ENCODE data around the gene FDPS.

FDPS gene

DNA sequence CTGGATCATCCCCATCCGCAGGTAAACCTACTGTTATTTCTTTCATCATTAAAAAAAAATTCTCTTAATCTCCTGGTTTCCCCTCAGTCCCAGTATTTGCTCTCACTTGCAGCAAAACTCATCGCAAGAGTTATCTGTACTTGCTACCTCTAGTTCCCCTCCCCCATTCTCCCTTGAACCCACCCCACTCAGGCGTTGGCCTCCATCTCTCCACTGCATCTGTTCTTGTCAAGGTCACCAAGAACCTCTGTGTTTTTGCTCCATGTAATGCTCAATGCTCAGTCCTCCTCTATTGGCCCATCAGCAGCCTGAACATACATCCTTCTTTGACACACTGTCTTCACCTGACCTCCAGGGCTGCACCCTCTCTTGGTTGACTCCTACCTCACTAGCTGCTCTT, 12.0 kb upstream of the FDPS start:
- H3K9me3 Mint-ChIP-seq, result no peaks in the 10 kb centered on the region
- H3K4me3 Mint-ChIP-seq, result no peak overlapping the region
- peaks cover 9% of the 10 kb centered on the region for H3K4me1 Mint-ChIP-seq (ENCODE audit: low read depth)
- H3K36me3 Mint-ChIP-seq (ENCODE audit: low read depth), result peaks cover 8% of the 10 kb centered on the region
- H3K27me3 Mint-ChIP-seq (ENCODE audit: low read depth), result peaks cover 55% of the 10 kb centered on the region
- no peak overlapping the region for H3K27ac Mint-ChIP-seq

DNA sequence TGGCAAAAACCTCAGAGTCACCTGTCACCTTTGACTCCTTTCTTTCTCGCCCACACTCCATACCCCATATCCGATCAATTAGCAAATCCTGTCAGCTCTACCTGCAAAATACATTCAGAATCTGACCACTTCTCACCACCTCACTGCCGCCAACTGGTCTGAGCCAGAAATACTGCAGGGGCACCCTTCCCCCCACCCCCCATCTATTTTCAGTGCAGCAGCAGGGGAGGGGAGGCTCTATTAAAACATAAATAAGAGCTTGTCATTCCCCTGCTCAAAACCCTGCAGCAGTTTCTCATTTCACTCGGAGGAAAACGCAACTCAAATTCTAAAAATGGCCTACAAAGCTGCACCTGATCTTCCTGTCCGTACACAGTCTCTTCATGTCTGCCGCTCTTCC, 11.3 kb upstream of the FDPS start:
- Mint-ChIP-seq H3K9me3 (no peaks in the 10 kb centered on the region), H3K4me1 (ENCODE audit: low read depth) (peaks cover 9% of the 10 kb centered on the region), H3K27ac (no peak overlapping the region), H3K36me3 (ENCODE audit: low read depth) (peaks cover 8% of the 10 kb centered on the region), H3K4me3 (no peak overlapping the region), H3K27me3 (ENCODE audit: low read depth) (peaks cover 51% of the 10 kb centered on the region)

DNA sequence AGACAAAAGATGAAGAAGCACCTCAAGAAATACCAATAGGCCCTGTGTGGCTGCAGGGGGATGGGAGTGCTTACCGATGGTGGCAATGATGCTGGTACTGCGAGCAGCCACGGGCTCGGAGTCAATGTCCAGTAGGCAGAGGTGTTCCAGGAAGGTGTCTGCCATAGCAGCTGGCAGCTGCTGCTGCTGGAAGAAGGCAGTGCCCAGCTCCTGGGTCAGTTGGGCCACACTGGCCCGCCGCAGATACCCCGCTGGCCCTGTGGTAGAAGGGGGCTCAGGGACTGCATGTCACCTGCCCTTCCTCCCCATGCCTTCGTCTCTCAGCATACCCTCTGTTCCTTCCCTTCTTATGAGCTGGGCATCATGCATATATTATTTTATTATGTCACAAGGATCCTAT, 8.6 kb upstream of the FDPS start:
- H3K36me3 Mint-ChIP-seq (ENCODE audit: low read depth), result peaks cover 8% of the 10 kb centered on the region
- H3K4me3 Mint-ChIP-seq, result no peak overlapping the region
- H3K4me1 Mint-ChIP-seq (ENCODE audit: low read depth), result peaks cover 5% of the 10 kb centered on the region
- H3K27ac Mint-ChIP-seq, result no peak overlapping the region
- peaks cover 30% of the 10 kb centered on the region for H3K27me3 Mint-ChIP-seq (ENCODE audit: low read depth)
- H3K9me3 Mint-ChIP-seq, result no peaks in the 10 kb centered on the region

DNA sequence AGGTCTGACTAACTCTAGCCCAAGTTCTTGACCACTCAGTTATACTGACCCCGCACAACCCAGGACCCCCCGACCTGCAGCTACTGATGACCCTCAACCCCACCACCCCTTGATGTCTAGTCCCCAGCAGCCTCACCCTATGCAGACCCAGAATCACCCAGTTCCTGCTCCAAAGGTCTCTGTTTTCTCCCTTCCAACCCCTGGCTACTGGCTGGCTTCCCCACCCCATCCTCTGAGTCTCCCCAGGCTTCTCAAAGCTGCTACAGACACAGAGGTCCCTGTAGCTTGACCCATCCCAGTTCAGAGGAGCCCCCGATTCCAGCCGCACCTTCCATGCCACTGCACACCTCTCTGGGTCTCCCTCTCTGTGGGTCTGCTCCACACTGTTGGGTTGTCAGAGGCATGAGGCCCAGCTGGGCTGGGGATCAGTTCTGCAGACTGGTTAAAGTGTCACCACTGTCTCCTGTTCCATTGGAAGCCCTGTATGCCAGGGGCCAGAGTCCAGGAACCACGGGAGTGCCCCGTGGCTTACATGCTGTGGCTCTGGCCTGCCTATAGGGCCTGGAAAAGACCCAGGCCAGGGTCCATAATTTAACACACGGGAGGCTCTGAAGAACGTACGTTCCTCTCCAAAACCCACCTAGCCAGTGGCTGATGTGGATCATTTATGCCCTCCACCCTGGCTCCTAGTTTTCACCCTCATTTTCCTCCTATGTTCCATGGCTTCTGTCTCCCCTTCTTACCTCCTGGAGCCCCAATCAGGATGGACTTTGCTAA, 7.9 kb upstream of the FDPS start:
- Mint-ChIP-seq H3K36me3 (ENCODE audit: low read depth) (peaks cover 7% of the 10 kb centered on the region), H3K27ac (no peak overlapping the region), H3K4me3 (no peak overlapping the region)

GRCh38 chr1:155301342-155301841, 7.3 kb upstream of the FDPS start, which contains the start of gene PKLR:
TSS of gene PKLR (minus strand) at chr1:155301438. CDS start at chr1:155301395, 43 bp downstream.
- Mint-ChIP-seq H3K4me3 (no peak within 1 kb of the TSS), H3K27ac (no peak within 1 kb of the TSS), H3K9me3 (no peaks in the 10 kb centered on the region), H3K4me1 (ENCODE audit: low read depth) (peaks cover 8% of the 10 kb centered on the region), H3K36me3 (ENCODE audit: low read depth) (peaks cover 6% of the 10 kb centered on the region), H3K27me3 (ENCODE audit: low read depth) (peaks cover 20% of the 10 kb centered on the region)

More for the DNA sequence above, 7.9 kb upstream of the FDPS start:
- no peaks in the 10 kb centered on the region for H3K9me3 Mint-ChIP-seq
- H3K27me3 Mint-ChIP-seq (ENCODE audit: low read depth), result peaks cover 27% of the 10 kb centered on the region
- H3K4me1 Mint-ChIP-seq (ENCODE audit: low read depth), result peaks cover 5% of the 10 kb centered on the region

- Mint-ChIP-seq H3K9me3 (no peaks in the 10 kb centered on the region), H3K27me3 (ENCODE audit: low read depth) (no peaks in the 10 kb centered on the region), H3K27ac (no peak overlapping the region), H3K4me3 (no peak overlapping the region), H3K4me1 (ENCODE audit: low read depth) (peaks cover 11% of the 10 kb centered on the region), H3K36me3 (ENCODE audit: low read depth) (peaks cover 6% of the 10 kb centered on the region)
These were observed 4.1 kb upstream of the FDPS start for GRCh38 chr1:155304558-155305063.

GRCh38 chr1:155305881-155306391, 2.7 kb upstream of the FDPS start:
- no peak overlapping the region for H3K4me3 Mint-ChIP-seq
- H3K27me3 Mint-ChIP-seq (ENCODE audit: low read depth), result no peaks in the 10 kb centered on the region
- H3K9me3 Mint-ChIP-seq, result no peaks in the 10 kb centered on the region
- peak overlapping the region; percentile 63 for H3K27ac Mint-ChIP-seq
- H3K4me1 Mint-ChIP-seq (ENCODE audit: low read depth), result peaks cover 22% of the 10 kb centered on the region
- H3K36me3 Mint-ChIP-seq (ENCODE audit: low read depth), result peaks cover 11% of the 10 kb centered on the region

DNA sequence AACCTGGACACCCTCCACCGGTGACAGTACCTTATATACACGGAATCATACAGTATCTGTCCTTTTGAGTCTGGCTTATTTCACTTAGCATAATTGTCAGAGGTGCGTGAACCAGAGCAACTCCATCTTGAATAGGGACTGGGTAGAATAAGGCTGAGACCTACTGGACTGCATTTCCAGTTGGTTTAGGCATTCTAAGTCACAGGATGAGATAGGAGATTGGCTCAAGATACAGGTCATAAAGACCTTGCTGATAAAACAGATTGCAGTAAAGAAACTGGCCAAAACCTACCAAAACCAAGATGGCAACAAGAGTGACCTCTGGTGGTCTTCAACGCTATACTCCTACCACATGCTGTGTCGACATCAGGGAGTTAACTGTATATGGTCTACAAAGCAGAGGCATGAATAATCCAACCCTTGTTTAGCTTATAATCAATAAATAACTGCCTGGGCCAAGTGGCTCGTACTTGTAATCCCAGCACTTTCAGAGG, 1.4 kb upstream of the FDPS start:
- Mint-ChIP-seq H3K9me3 (no peaks in the 10 kb centered on the region), H3K4me3 (no peak overlapping the region), H3K27me3 (ENCODE audit: low read depth) (no peaks in the 10 kb centered on the region), H3K4me1 (ENCODE audit: low read depth) (peaks cover 35% of the 10 kb centered on the region), H3K36me3 (ENCODE audit: low read depth) (peaks cover 21% of the 10 kb centered on the region), H3K27ac (peak overlapping the region; percentile 41)

- peak overlapping the region; percentile 95 for H3K4me3 Mint-ChIP-seq
- H3K4me1 Mint-ChIP-seq (ENCODE audit: low read depth), result peaks cover 43% of the 10 kb centered on the region
- no peaks in the 10 kb centered on the region for H3K9me3 Mint-ChIP-seq
- no peaks in the 10 kb centered on the region for H3K27me3 Mint-ChIP-seq (ENCODE audit: low read depth)
- peak overlapping the region; percentile 97 for H3K27ac Mint-ChIP-seq
- H3K36me3 Mint-ChIP-seq (ENCODE audit: low read depth), result peaks cover 31% of the 10 kb centered on the region
These were observed 856 bp downstream of the FDPS start for GRCh38 chr1:155309423-155310021.

DNA sequence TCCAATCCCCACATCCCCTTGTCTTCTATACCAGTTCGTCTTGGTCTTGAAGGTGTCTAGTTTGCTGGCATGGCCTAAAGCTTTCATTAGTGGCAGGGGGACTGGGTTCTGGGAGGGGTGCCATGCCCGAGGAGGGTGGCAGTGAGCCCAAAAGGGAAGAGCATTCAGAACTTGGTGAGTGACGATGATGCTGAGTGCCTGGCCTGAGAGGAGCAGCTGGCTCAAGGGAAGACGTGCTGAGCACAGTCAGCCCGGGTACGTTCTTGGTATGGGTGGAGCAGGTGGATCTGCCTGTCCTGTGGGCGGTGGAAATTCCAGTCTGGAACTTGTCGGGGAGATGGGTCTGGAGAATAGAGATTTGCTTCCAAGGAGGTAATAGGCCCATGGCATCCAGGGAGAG, 4.6 kb downstream of the FDPS start:
- peak overlapping the region; percentile 17 for H3K27ac Mint-ChIP-seq
- H3K36me3 Mint-ChIP-seq (ENCODE audit: low read depth), result peaks cover 39% of the 10 kb centered on the region
- H3K4me3 Mint-ChIP-seq, result no peak overlapping the region
- H3K27me3 Mint-ChIP-seq (ENCODE audit: low read depth), result no peaks in the 10 kb centered on the region
- H3K9me3 Mint-ChIP-seq, result no peaks in the 10 kb centered on the region
- peaks cover 42% of the 10 kb centered on the region for H3K4me1 Mint-ChIP-seq (ENCODE audit: low read depth)

DNA sequence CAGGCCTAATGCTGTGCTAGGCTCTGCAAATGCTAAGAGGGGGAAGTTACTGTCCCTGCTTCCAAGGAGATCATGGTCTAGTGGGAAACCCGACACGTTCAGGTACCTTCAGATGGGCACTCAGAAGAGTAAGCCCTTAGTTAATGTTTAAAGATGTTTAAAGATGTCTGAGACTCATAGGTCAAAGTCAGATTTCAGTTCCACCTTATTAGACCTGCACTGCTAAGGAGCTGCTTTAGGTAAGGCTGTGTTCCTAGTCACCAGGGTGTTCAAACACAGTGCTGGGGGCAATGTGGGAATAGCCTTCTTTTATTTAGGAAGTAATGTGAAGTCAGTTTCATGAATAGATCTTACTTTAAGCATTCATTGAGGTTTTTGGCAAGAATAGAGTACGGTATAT, 8.3 kb downstream of the FDPS start:
- H3K27me3 Mint-ChIP-seq (ENCODE audit: low read depth), result no peaks in the 10 kb centered on the region
- H3K36me3 Mint-ChIP-seq (ENCODE audit: low read depth), result peaks cover 33% of the 10 kb centered on the region
- H3K27ac Mint-ChIP-seq, result no peak overlapping the region
- peaks cover 38% of the 10 kb centered on the region for H3K4me1 Mint-ChIP-seq (ENCODE audit: low read depth)
- H3K9me3 Mint-ChIP-seq, result no peaks in the 10 kb centered on the region
- no peak overlapping the region for H3K4me3 Mint-ChIP-seq

DNA sequence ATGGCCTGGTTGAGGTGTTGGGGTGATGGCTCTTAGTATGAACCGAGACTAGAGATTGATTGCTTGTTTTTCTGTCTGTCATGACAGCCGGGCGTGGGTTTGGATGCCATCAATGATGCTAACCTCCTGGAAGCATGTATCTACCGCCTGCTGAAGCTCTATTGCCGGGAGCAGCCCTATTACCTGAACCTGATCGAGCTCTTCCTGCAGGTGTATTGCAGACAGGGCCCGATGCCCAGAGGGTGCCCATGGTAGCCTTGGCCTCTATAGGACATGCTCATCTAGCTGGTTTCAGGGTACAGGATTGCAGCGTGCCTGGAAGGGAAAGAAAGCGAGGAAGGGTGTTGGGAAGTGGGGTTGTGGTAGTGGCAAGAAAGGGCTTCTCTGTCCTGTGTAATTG, 9.4 kb downstream of the FDPS start:
- H3K4me3 Mint-ChIP-seq, result no peak overlapping the region
- H3K27ac Mint-ChIP-seq, result no peak overlapping the region
- no peaks in the 10 kb centered on the region for H3K27me3 Mint-ChIP-seq (ENCODE audit: low read depth)
- peaks cover 31% of the 10 kb centered on the region for H3K4me1 Mint-ChIP-seq (ENCODE audit: low read depth)
- no peaks in the 10 kb centered on the region for H3K9me3 Mint-ChIP-seq
- H3K36me3 Mint-ChIP-seq (ENCODE audit: low read depth), result peaks cover 25% of the 10 kb centered on the region

GRCh38 chr1:155319536-155319935, 10.9 kb downstream of the FDPS start:
- Mint-ChIP-seq H3K27ac (no peak overlapping the region), H3K9me3 (no peaks in the 10 kb centered on the region), H3K4me3 (no peak overlapping the region), H3K4me1 (ENCODE audit: low read depth) (peaks cover 26% of the 10 kb centered on the region), H3K36me3 (ENCODE audit: low read depth) (peaks cover 19% of the 10 kb centered on the region), H3K27me3 (ENCODE audit: low read depth) (no peaks in the 10 kb centered on the region)

DNA sequence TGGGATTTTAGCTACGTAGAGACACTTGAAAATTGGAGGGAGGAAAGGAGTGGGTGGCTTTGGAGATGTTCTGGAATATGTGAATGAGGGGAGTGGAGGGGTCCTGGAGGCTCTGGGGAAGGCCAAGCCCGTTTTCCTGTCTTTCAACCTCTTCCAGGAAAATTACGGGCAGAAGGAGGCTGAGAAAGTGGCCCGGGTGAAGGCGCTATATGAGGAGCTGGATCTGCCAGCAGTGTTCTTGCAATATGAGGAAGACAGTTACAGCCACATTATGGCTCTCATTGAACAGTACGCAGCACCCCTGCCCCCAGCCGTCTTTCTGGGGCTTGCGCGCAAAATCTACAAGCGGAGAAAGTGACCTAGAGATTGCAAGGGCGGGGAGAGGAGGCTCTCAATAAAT, 11.6 kb downstream of the FDPS start:
- Mint-ChIP-seq H3K27ac (peak overlapping the region; percentile 9), H3K4me3 (peak overlapping the region; percentile 15), H3K9me3 (no peaks in the 10 kb centered on the region), H3K27me3 (ENCODE audit: low read depth) (no peaks in the 10 kb centered on the region), H3K36me3 (ENCODE audit: low read depth) (peaks cover 17% of the 10 kb centered on the region), H3K4me1 (ENCODE audit: low read depth) (peaks cover 26% of the 10 kb centered on the region)

Measured in T-helper 1 cell treated with Interleukin-12 subunit alpha and Interleukin-12 subunit beta and Interleukin-4 antibody, amounts not matched to agents 30 μg/mL and 1 μg/mL, for 36 hours (primary cell).